Right cardiac atrium (tissue), 5 donors: Measurements from ENCODE around the gene GRM7. TPM values are rescaled to one million over a fixed set of nuclear protein-coding genes. Genes with fewer than 3 reads are reported as not detected.

Experiments used
- ATAC-seq, 2 donors: fragments of 200-7000 bp; cut with Tn5 transposase; one replicate each; pipeline versions ENCODE4 v1.8.0 to v1.9.1; 2020; ENCODE audit warnings: moderate library complexity in 2 of 2, mild to moderate bottlenecking in 1 of 2
- DNase-seq, 3 donors: peaks; one replicate each; pipeline ENCODE4 v3.0.0-alpha.2; 2020
- H3K27ac ChIP-seq: one replicate; pipeline ENCODE4 v1.5.1; 2013; ENCODE audit warnings: mild to moderate bottlenecking, low read length, control low read depth, moderate library complexity
- H3K27me3 ChIP-seq: one replicate; pipeline ENCODE4 v1.6.1; 2013; ENCODE audit not compliant: control insufficient read depth, insufficient read depth
- H3K4me1 ChIP-seq: one replicate; pipeline ENCODE4 v1.6.1; 2013; ENCODE audit warnings: low read length; ENCODE audit not compliant: control insufficient read depth, insufficient read depth
- H3K4me3 ChIP-seq: one replicate; pipeline ENCODE4 v1.5.1; 2013; ENCODE audit warnings: low read length, control low read depth
- H3K9me3 ChIP-seq: one replicate; pipeline ENCODE4 v1.6.1; 2013; ENCODE audit warnings: low read length; ENCODE audit not compliant: control insufficient read depth
- WGBS: extraction: QIAGEN DNeasy Blood & Tissue Kit; methylation state at CpG from one replicate; pipeline ENCODE4 v1.1.7; 2013; 5-methylcytosine and 5-hydroxymethylcytosine counted together
- intact Hi-C, 4 donors: fragments of 100-400 bp; cut with DNase I; formaldehyde crosslinking; loops; one replicate each; pipeline versions ENCODE4 v1.11.0 to v1.14.0; 2022 to 2023
- polyA plus RNA-seq: library from polyadenylated mRNA; stranded (reverse); fragments of 200-250 nt; gene quantifications from one replicate; pipeline ENCODE4 v1.2.3, GENCODE V29; 2013
- total RNA-seq, 4 donors: library from RNA; stranded (reverse); fragmentation: NEBNext Ultra II Directional; extraction: Animal tissue kit (Norgen Biotek cat#: 25700); gene quantifications; one replicate each; pipeline ENCODE4 v1.2.1, GENCODE V29; 2021
- donor health status: healthy with polysubstance abuse.
- donor health status: DM: no; HTN: yes; CAD: no.
- donor health status: DM: no; HTN: no; CAD: no.
- donor health status: DM: no; HTN: yes; CAD: no; lungs with severe emphysema.
- donor health status: DM: yes; HTN: yes; CAD: no.

Gene GRM7
- total and polyA plus RNA-seq, 5 donors, result not detected

- DNase-seq (no peak), ATAC-seq (no peak)
- Histone ChIP-seq H3K4me1 (no peaks in the 10 kb centered on the region), H3K27me3 (no peaks in the 10 kb centered on the region), H3K27ac (no peak overlapping the region), H3K4me3 (no peak overlapping the region), H3K9me3 (no peaks in the 10 kb centered on the region)
- intact Hi-C loops, result no loop called here
- 95% methylated on average over 2 of the region's 2 CpGs for WGBS
Measured at GRCh38 chr3:7158516-7158915, 297.6 kb downstream of the GRM7 start.

- DNase-seq, result no peak
- Histone ChIP-seq H3K4me3 (no peak overlapping the region), H3K9me3 (no peaks in the 10 kb centered on the region), H3K4me1 (no peaks in the 10 kb centered on the region), H3K27me3 (no peaks in the 10 kb centered on the region), H3K27ac (no peak overlapping the region)
- no peak for ATAC-seq
- intact Hi-C loops, result no loop called here
- whole genome bisulfite sequencing, result 77% methylated on average over 2 of the region's 2 CpGs
Measured at GRCh38 chr3:7160689-7161088, 299.8 kb downstream of the GRM7 start.

- intact Hi-C loops, result no loop called here
- ATAC-seq (peak; percentile 98), DNase-seq (peak; percentile 34 to 53 (median 43))
- Histone ChIP-seq H3K4me3 (no peak overlapping the region), H3K4me1 (no peaks in the 10 kb centered on the region), H3K27ac (no peak overlapping the region), H3K27me3 (no peaks in the 10 kb centered on the region), H3K9me3 (no peaks in the 10 kb centered on the region)
- WGBS, result 39% methylated on average over 4 of the region's 4 CpGs
Measured at GRCh38 chr3:7166460-7166859, 305.5 kb downstream of the GRM7 start.

- H3K4me1 ChIP-seq, result no peaks in the 10 kb centered on the region
- H3K27me3 ChIP-seq, result no peaks in the 10 kb centered on the region
- DNase-seq, result no peak
- H3K4me3 ChIP-seq, result no peak overlapping the region
- intact Hi-C loops, result no loop called here
- no peaks in the 10 kb centered on the region for H3K9me3 ChIP-seq
- no peak for ATAC-seq
- WGBS, result 71% methylated on average over 4 of the region's 4 CpGs
- H3K27ac ChIP-seq, result no peak overlapping the region
Measured at GRCh38 chr3:7171493-7171892, 310.6 kb downstream of the GRM7 start.

GRCh38 chr3:7172996-7173395 is 312.1 kb downstream of the GRM7 start:
- Histone ChIP-seq H3K27me3 (no peaks in the 10 kb centered on the region), H3K4me1 (no peaks in the 10 kb centered on the region), H3K9me3 (no peaks in the 10 kb centered on the region), H3K4me3 (no peak overlapping the region), H3K27ac (no peak overlapping the region)
- intact Hi-C loops, result no loop called here
- 72% methylated on average over 4 of the region's 4 CpGs for WGBS
- ATAC-seq (no peak), DNase-seq (no peak)

GRCh38 chr3:7188551-7188950 is 327.6 kb downstream of the GRM7 start:
- no peaks in the 10 kb centered on the region for H3K27me3 ChIP-seq
- no peak for ATAC-seq
- 85% methylated on average over 1 of the region's 1 CpG for WGBS

GRCh38 chr3:7190095-7190494 is 329.2 kb downstream of the GRM7 start:
- 78% methylated on average over 4 of the region's 4 CpGs for WGBS
- H3K9me3 ChIP-seq, result no peaks in the 10 kb centered on the region
- peak in 1 of 2 donors; percentile 31 for ATAC-seq
- H3K27me3 ChIP-seq, result no peaks in the 10 kb centered on the region
- no peak overlapping the region for H3K27ac ChIP-seq
- H3K4me1 ChIP-seq, result no peaks in the 10 kb centered on the region
- no peak for DNase-seq
- no peak overlapping the region for H3K4me3 ChIP-seq
- intact Hi-C loops, result no loop called here

More at GRCh38 chr3:7188551-7188950, 327.6 kb downstream of the GRM7 start:
- no peaks in the 10 kb centered on the region for H3K4me1 ChIP-seq
- intact Hi-C loops, result no loop called here
- no peak overlapping the region for H3K4me3 ChIP-seq
- no peak for DNase-seq
- H3K27ac ChIP-seq, result no peak overlapping the region
- H3K9me3 ChIP-seq, result no peaks in the 10 kb centered on the region

GRCh38 chr3:7193269-7193668 is 332.4 kb downstream of the GRM7 start:
- Histone ChIP-seq H3K27ac (no peak overlapping the region), H3K27me3 (no peaks in the 10 kb centered on the region), H3K4me3 (no peak overlapping the region), H3K4me1 (no peaks in the 10 kb centered on the region), H3K9me3 (no peaks in the 10 kb centered on the region)
- intact Hi-C loops, result no loop called here
- DNase-seq (no peak), ATAC-seq (no peak)

- no peak for ATAC-seq
- 74% methylated on average over 6 of the region's 6 CpGs for WGBS
- H3K9me3 ChIP-seq, result no peaks in the 10 kb centered on the region
Measured at GRCh38 chr3:7194071-7194835, 333.3 kb downstream of the GRM7 start.

GRCh38 chr3:7195934-7196333 is 335.0 kb downstream of the GRM7 start:
- Histone ChIP-seq H3K27me3 (no peaks in the 10 kb centered on the region), H3K9me3 (no peaks in the 10 kb centered on the region), H3K4me1 (no peaks in the 10 kb centered on the region), H3K4me3 (no peak overlapping the region), H3K27ac (no peak overlapping the region)
- WGBS, result 83% methylated on average over 1 of the region's 1 CpG
- intact Hi-C loops, result no loop called here
- DNase-seq, result no peak
- no peak for ATAC-seq

More at GRCh38 chr3:7194071-7194835, 333.3 kb downstream of the GRM7 start:
- no peak overlapping the region for H3K4me3 ChIP-seq
- intact Hi-C loops, result no loop called here
- H3K27ac ChIP-seq, result no peak overlapping the region
- H3K27me3 ChIP-seq, result no peaks in the 10 kb centered on the region
- no peak for DNase-seq
- H3K4me1 ChIP-seq, result no peaks in the 10 kb centered on the region

- Histone ChIP-seq H3K4me3 (no peak overlapping the region), H3K27me3 (no peaks in the 10 kb centered on the region), H3K4me1 (no peaks in the 10 kb centered on the region), H3K27ac (no peak overlapping the region), H3K9me3 (no peaks in the 10 kb centered on the region)
- no peak for ATAC-seq
- WGBS, result 79% methylated on average over 2 of the region's 2 CpGs
- DNase-seq, result no peak
- intact Hi-C loops, result no loop called here
Measured at GRCh38 chr3:7201784-7202183, 340.9 kb downstream of the GRM7 start.
